ENCODE measurements around the gene GPATCH11.

GPATCH11 gene

GRCh38 chr2:37109523-37109922, 25.2 kb downstream of the GPATCH11 start:
- no peak for DNase-seq (ENCODE audit: low read depth)

GRCh38 chr2:37110306-37111212, 26.2 kb downstream of the GPATCH11 start:
- no peak for DNase-seq (ENCODE audit: low read depth)

DNA sequence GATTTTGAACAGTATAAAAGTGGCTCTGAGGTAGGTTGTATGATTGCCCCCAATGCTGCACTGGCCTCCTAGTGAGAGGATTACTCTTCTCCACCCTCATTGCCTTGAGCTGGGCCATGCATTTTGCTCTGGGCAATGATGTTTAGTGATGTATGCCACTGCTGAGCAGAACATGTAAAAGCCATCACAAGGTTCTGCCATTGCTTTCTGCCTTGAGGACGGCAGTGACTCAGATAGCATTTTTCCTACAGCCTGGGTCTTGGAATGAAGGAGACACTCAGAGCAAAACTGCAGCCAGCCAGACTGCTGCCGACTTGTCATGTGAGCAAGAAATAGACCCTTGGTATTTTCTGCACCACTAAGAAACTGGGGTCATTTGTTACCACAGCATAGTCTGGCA, 27.6 kb downstream of the GPATCH11 start:
- no peak for DNase-seq (ENCODE audit: low read depth)

GRCh38 chr2:37117566-37117965, 33.2 kb downstream of the GPATCH11 start:
- no peak for DNase-seq (ENCODE audit: low read depth)

GRCh38 chr2:37119157-37119556, 34.8 kb downstream of the GPATCH11 start:
- DNase-seq (ENCODE audit: low read depth), result no peak

DNA sequence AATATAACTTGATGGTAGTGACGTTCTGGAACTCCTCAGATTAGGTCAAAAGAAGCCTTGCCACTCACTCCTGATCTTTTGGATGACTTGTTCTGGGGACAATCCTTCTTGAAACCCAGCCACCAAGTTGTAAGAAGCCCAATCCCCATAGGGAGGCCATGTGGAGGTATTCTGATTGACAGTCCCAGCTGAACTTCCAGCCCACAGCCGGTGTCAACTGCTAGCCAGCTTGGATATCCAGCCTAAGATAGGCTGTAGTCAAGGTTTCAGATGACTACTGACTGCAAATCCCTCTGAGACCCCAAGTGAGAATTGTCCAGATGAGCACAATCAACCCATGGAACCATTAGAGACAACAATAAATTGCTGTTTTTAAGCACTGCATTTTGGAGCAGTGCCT, 41.1 kb downstream of the GPATCH11 start:
- DNase-seq (ENCODE audit: low read depth), result no peak

DNA sequence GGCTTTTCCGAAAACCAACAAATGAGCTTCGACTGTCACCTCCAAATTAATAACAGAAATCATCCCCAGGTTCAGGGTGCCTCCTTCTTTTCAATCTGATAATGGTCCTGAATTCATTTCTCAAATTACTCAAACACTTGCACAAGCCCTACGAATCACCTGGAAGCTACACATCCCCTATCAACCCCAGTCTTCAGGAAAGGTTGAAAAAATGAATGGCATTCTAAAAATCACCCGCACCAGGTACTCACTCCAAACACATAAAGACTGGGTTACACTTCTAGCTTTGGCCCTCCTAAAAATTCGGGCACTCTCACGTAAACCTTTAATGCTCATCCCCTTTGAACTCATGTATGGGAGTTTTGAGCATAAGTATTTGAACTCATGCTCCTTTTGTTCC, 48.6 kb downstream of the GPATCH11 start:
- DNase-seq (ENCODE audit: low read depth), result no peak

- no peak for DNase-seq (ENCODE audit: low read depth)
Measured at GRCh38 chr2:37142546-37142945, 58.2 kb downstream of the GPATCH11 start.

DNA sequence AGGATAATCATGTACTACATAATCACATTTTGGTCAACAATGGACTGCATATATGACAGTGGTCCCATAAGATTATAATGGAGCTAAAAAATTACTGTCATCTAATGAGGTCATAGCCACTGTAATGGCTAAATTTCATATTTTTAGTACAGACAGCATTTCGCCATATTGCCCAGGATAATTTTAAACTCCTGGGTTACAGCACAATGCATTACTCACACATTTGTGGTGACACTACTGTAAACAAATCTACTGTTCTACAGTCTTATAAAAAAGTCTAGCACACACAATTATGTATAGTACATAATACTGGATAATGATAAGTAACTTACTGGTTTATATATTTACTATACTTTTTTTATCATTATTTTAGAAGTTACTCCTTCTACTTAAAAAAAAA, 59.7 kb downstream of the GPATCH11 start:
- no peak for DNase-seq (ENCODE audit: low read depth)

- DNase-seq (ENCODE audit: low read depth), result no peak
Measured at GRCh38 chr2:37146062-37146461, 61.7 kb downstream of the GPATCH11 start.

DNA sequence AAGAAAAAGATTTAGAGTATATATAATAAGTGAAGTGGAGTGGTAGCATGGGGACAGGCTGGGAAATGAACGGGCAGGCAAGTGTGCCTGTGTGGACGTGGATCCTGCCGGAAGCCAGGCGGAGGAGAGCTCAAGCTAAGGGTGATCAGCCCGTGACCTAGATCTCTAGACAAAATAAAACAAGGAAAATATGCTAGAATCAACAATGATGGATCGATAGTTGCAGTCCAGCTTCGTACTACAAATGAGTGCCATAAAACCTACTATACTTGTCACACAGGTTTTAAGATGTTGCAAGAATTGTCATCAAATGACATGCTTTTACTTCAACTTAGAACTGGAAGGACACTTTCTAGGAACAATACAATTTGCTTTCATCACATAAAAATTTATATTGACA, 64.0 kb downstream of the GPATCH11 start:
- no peak for DNase-seq (ENCODE audit: low read depth)
